GM19351 (cell line): Measurements from ENCODE around the gene KLRK1.
"Not testable (repeated sequence)": the region's sequence is repeated elsewhere in the genome, so short reads cannot be mapped to it uniquely, and the experiment has no call there.

Source experiments
- ATAC-seq: cut with Tn5 transposase; IDR thresholded peaks from one replicate; pipeline ENCODE4 v1.9.1; 2021; ENCODE audit warnings: mild to moderate bottlenecking, moderate library complexity; ENCODE audit not compliant: unreplicated experiment

The KLRK1 gene

DNA sequence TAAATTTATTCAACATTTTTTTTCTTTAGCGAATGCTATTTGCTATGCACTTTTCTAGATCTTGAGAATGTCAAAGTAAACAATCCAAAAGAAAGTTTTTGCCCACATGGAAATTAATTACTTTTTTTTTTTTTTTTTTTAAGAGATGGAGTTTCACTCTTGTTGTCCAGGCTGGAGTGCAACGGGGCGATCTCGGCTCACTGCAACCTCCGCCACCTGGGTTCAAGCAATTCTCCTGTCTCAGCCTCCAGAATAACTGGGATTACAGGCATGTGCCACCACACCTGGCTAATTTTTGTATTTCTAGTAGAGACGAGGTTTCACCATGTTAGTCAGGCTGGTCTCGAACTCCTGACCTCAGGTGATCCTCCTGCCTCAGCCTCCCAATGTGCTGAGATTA lies 1.1 kb upstream of the KLRK1 start:
- ATAC-seq, result not testable (repeated sequence)

DNA sequence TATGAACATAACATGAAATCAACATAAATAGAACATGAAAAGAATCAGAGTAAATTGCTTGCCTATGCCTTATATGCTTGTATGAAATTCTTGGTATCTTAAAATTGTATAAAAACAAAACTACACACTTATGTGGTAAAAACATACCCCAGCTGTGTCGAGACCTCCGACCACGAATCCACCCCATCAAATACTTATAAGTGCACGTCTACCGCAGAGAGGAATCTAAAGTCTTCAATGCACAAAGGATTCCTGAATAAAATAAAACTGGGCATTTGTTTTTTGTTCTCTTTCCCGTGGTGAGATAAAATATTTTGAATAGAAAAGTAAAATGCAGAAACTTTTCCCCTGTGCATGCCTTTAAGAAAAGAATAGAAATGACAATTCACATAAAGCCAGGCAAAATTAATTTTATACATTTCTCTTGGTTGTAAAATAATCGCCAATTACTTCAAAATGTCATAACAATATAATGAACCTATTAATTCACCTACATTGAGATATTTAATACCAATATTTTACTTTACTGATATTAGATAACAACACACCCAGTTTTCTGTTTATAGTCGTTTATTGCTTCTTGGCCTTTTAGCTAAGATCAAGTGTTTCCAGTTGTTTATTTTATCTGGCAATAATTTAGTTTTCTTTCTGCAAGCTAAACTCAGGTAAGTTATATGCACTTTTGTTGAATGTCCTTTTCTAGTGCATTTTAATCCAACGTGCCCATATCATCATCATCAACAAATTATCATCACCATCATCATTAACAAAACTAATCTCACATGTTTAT lies 1.0 kb downstream of the KLRK1 start:
- no peak for ATAC-seq

- ATAC-seq, result not testable (repeated sequence)
Measured at GRCh38 chr12:10387498-10387897, 2.3 kb downstream of the KLRK1 start.

DNA sequence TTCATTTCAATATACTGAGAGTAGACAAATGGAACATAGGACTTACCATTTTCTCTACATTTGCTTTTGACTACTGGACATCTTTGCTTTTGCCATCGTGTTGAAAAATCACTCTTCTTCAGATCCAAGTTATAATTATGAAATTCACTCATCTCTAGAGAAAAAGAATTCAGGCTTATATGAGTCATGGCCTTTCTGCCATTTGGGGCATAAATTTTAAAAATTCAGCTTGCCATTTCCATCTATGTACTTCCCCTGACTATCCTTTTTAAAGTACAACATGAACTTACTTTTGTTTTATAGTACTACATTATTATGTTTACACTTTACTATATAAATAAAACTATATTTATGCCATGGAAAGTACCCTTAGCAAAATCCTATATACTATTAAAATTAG lies 3.0 kb downstream of the KLRK1 start:
- ATAC-seq, result no peak

- no peak for ATAC-seq
Measured at GRCh38 chr12:10385166-10385613, 4.7 kb downstream of the KLRK1 start.

- ATAC-seq, result no peak
Measured at GRCh38 chr12:10384191-10384590, 5.7 kb downstream of the KLRK1 start.

- ATAC-seq, result no peak
Measured at GRCh38 chr12:10381928-10382628, 7.8 kb downstream of the KLRK1 start.

DNA sequence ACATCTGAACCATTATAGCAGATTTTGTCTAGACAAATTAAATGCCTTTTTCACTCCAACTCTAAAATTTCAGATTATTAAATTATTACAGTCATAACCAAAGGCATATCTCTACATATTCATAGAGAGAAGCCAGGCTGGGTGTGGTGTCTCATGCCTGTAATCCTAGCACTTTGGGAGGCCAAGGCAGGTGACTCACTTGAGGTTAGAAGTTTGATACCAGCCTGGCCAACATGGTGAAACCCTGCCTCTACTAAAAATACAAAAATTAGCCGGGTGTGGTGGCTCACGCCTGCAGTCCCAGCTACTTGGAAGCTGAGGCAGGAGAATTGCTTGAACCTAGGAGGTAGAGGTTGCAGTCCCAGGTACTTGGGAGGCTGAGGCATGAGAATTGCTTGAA lies 11.1 kb downstream of the KLRK1 start:
- ATAC-seq, result not testable (repeated sequence)

DNA sequence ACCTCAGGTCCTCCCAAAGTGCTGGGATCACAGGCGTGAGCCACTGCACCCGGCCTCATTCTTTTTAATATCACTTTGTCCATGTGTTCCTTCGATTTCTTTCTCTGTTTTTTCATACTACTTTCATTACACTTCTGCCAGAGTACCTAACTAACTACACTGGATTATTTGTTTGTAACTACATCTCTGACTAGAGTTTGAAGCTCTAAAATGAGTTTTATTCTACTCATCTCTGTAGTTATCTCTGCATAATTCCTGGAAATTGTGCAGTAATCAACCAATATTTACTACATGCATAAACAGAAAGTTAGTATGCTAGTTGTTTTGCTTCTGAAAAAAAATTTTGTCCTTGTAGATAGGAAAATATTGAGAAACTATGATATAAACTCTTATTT lies 15.2 kb downstream of the KLRK1 start:
- ATAC-seq, result no peak

DNA sequence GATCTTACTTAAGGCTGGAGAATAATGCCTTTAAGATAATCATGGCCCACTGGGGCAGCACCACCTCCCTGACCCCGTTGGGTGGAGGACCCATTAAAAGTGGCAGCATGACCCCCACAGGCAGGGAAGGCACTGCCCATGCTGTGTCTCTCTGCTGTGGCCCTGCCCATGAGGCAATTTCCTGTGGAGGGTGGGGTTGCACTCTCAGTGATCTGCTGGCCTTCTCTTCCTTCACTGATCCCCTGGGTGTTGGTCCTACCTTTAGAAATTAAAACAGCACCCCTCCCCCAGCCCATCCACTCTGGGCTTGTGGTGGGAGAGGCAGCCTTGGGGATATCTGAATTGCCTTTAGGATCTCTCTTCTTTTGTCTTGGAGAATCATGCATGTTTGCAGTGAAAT lies 17.3 kb downstream of the KLRK1 start:
- ATAC-seq, result no peak

GRCh38 chr12:10371893-10372535 lies 17.8 kb downstream of the KLRK1 start:
- ATAC-seq, result not testable (repeated sequence)

- no peak for ATAC-seq
Measured at GRCh38 chr12:10369557-10370415, 20.1 kb downstream of the KLRK1 start.

GRCh38 chr12:10368206-10369171 lies 21.4 kb downstream of the KLRK1 start:
- ATAC-seq, result no peak

DNA sequence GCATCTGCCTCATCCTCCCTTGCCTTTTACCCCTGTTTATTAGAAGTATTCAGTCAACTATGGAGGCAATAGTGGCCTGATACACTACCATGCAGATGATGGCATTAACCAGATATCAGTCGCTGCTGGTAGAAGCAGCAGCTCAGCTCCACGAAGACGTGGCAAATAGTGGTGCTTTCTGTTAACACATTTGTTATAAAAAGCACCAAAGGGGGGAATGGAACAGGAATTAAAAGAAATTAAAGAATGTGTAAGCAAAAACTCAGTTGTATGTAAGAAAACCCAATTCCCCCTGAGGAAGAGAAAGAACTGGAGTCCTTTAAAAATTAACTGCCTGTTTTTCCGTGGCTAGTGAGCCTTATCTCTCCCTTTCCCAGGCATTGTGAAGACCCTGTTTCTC lies 22.1 kb downstream of the KLRK1 start:
- not testable (repeated sequence) for ATAC-seq

DNA sequence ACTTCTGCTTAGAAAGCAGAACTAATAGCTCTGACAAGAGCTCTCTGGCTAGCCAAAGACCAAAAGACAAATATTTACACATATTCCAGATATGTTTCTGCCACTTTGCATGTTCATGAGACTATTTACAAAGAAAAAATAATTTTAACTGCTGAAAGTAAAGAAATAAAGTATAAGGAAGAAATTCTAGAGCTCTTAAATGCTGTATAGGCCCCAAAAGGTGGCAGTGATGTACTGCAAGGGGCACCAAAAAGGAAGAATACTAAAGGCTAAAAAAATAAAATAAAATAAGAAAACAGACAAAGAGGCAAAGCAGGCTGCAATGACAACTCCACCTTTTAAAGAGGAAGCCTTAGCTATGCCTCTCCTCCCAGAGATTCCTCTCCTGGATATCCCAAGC lies 23.0 kb downstream of the KLRK1 start:
- ATAC-seq, result no peak

DNA sequence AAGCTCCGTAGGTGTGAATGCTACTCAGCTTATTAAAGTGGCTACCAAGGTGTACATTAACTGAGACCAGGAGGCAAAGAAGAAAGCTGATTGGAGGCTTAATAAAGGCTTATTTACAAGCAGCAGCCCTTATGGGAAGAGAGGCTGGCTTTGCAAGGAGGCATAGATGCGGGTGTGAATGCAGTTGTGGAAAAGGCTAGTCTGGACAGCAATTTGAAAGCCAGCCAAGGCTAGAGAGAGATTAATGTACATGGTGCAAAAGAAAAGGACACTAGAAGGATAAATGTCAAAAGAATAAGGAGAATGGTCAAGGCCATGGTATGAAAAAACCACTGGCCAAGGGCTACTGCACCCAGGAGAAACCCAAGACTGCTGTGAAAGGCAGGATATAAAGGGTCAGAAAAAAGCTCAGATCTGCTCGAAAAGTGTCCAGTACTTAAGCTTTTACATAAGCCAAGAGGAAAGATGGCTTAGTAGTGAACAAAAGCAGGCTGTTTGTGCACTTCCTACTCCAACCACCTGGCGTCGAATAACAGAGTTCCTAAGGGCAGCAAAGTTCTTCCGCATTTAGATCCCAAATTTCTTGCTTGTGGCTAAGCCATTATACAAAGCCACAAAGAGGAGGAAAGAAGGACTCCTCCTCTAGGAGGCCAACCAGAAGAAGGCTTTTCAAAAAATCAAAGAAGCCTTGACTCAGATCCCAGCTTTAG lies 24.0 kb downstream of the KLRK1 start:
- no peak for ATAC-seq

GRCh38 chr12:10364815-10365622 lies 24.8 kb downstream of the KLRK1 start:
- ATAC-seq, result peak; percentile 57
